DND-41 (cell line): ENCODE data around the gene LEF1.

ENCODE experiments used
- CTCF ChIP-seq: IDR thresholded peaks from 2 replicates; pipeline ENCODE4 v1.5.1; 2012; ENCODE audit warnings: borderline replicate concordance, low read length, moderate library complexity, mild to moderate bottlenecking; ENCODE audit not compliant: poor library complexity, severe bottlenecking; ENCODE audit errors: extremely low read depth
- EZH2 ChIP-seq: IDR thresholded peaks from 3 replicates; pipeline ENCODE4 v1.6.1; 2012; ENCODE audit warnings: borderline replicate concordance, low read depth, mild to moderate bottlenecking, moderate library complexity, low read length, inconsistent platforms; ENCODE audit not compliant: severe bottlenecking

DNA sequence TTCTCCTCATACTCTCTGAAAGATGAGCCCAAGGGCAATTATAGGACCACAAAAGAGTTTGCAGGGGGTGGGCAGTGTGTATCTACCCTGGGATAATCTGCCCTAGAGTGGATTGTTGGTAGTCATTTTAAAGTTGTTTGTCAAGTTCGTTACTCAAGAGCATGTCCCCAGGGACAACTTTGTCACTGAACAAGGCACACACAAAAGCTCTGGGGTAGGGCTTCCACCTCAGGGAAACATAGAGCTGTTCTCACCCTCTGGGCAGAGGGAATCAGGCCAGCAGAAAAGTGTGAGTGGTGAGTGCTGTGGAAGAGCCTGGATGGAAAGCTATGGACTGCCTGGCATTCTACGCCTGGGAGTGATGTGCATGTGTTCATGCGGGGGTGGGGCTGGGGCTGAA is 23.3 kb upstream of the LEF1 start:
- TF ChIP-seq CTCF: no peak
- TF ChIP-seq EZH2: no peak
